ENCODE results near the gene FXYD5. TPM values are rescaled to one million over a fixed set of nuclear protein-coding genes. Genes with fewer than 3 reads are reported as not detected.
A peak's percentile ranks its signal among the peaks of the same experiment; 100 is the strongest.

The FXYD5 gene
- total RNA-seq, 1 donor from 2014 or later, result 144 TPM

DNA sequence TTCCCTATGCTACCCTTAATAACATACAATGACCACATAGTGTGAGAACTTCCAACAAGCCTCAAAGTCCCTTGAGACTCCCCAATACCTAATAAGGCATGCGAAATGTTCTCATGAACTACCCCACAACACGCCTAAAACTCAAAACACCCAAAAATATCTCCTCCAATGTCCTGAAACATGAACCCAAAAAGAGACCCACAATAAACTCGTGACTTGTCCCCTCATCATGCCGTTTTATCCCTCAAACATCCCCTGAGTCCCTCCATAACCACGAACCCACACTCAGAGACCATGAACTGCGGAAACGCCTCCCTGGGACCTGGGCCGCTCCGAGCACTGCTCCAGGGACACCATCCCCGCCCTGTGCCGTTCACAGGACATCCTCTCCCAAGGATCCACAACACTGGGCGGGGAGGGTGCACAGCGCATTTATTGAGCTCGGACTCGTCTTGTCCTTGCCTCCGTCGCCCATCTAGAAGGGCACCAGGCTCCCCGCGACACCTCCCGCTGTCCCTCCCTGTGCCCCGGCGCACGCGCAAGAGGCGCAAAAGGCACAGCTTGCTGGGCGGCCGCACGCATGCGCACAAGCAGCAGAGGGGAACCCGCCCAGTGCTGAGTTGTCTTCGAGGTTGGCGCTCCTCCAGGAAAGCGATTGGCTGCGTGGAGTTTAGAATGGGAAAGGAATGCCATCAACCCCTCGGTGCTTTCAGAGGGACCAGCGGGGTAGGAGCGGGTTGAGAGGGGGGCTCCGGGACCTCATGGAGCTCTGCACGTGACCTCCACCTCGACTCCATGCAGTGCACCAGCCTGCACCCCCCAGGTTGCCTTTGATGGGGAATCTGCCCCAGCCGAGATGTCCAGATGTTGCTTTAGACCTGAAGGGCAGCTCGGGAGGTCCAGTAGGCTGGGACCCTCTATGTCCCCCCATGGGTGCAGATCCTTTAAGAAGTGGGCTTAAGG lies 30.2 kb upstream of the FXYD5 start:
- H3K4me3 ChIP-seq, result peak overlapping the region; percentile 44 to 65
- peak in 1 of 2 donors; percentile 97 for DNase-seq (ENCODE audit: extremely low spot score in 2 of 2)
- H3K4me1 ChIP-seq, result peaks cover 79% of the 10 kb centered on the region
- H3K27me3 ChIP-seq, result no peaks in the 10 kb centered on the region
- H3K27ac ChIP-seq, result peak overlapping the region; percentile 94
- no peaks in the 10 kb centered on the region for H3K36me3 ChIP-seq
- TF ChIP-seq POLR2AphosphoS5 (IDR thresholded peaks at IDR 0.05; ENCODE audit: insufficient read depth in 1 of 2, low read depth in 1 of 2) (peak; percentile 100), POLR2A (IDR thresholded peaks at IDR 0.05) (peak; percentile 46 to 98)
- TF ChIP-seq, protein P1, sequence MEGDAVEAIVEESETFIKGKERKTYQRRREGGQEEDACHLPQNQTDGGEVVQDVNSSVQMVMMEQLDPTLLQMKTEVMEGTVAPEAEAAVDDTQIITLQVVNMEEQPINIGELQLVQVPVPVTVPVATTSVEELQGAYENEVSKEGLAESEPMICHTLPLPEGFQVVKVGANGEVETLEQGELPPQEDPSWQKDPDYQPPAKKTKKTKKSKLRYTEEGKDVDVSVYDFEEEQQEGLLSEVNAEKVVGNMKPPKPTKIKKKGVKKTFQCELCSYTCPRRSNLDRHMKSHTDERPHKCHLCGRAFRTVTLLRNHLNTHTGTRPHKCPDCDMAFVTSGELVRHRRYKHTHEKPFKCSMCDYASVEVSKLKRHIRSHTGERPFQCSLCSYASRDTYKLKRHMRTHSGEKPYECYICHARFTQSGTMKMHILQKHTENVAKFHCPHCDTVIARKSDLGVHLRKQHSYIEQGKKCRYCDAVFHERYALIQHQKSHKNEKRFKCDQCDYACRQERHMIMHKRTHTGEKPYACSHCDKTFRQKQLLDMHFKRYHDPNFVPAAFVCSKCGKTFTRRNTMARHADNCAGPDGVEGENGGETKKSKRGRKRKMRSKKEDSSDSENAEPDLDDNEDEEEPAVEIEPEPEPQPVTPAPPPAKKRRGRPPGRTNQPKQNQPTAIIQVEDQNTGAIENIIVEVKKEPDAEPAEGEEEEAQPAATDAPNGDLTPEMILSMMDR (IDR thresholded peaks at IDR 0.05), result no peak
- intact Hi-C loops (cut with DNase I), result no loop called here
- no peaks in the 10 kb centered on the region for H3K9me3 ChIP-seq

DNA sequence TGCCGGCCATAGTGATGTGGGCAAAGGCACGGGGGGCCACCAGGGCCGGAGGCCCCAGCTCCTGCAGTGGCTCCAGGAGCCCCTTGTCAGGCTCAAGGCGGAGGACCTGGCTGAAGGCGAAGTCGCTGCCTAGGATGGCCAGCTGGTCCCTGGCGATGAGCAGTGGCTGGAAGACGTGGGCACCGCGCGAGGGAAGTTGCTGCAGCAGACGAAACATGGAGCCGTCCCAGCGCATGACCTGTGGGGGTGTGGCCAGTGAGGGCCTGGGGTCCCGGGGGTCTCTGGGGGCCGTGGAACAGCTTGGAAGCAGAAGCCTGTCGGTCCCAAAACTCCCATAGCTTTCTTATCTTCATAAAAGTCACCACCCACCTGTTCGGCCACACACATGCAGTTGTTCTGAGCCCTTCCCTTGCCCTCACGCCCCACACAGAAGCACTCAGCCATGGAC lies 29.2 kb upstream of the FXYD5 start:
- Histone ChIP-seq H3K27me3 (no peaks in the 10 kb centered on the region), H3K4me3 (peak overlapping the region in 1 of 2 donors; percentile 44), H3K9me3 (no peaks in the 10 kb centered on the region), H3K36me3 (no peaks in the 10 kb centered on the region), H3K4me1 (peaks cover 72% of the 10 kb centered on the region), H3K27ac (peak overlapping the region; percentile 94)
- intact Hi-C loops (cut with DNase I), result no loop called here
- TF ChIP-seq, protein P1 (IDR thresholded peaks at IDR 0.05), result no peak
- no peak for TF ChIP-seq POLR2A (IDR thresholded peaks at IDR 0.05)
- TF ChIP-seq POLR2AphosphoS5 (IDR thresholded peaks at IDR 0.05; ENCODE audit: insufficient read depth in 1 of 2, low read depth in 1 of 2), result no peak
- no peak for DNase-seq (ENCODE audit: extremely low spot score in 2 of 2)

DNA sequence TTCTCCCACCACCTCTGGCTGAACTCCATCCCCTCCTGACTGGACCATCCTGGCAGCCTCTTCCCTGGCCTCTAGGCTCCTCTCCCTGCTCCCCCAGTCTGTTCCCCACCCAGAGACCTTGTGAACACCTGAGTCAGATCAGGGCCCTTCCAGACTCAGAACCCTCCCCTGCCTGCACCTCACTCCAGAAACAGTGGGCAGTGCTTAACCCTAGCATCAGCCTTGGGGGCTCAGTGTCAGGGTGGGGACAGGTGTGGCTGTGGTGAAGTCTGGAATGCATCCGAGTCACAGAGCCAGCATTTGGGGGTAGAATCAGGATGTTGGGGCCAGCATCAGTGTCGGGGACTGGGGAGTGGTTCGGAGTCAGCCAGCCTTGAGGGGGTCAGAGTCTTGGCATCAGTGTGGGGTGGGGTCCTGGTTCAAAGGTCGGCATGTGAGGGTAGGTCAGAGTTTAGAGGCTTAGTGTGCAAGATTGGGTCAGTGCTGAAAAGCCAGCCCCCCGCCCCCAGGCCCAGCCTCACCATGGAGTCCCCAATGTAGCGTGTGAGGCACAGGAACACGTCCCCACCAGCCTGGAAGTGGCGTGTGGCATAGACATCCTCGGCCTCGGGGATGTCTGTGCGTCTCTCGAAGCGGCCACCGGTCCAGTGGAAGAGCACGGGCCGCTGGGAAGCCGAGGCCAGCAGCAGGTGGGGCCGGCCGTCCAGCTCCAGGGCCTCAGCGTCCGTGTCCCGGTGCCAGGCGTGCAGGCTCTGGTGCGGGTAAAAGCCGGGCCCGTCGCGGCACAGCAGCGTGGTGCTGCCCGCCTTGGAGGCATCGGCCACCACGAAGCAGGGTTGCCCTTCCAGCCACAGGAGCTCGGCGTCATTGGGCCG lies 28.5 kb upstream of the FXYD5 start:
- H3K4me1 ChIP-seq, result peaks cover 73% of the 10 kb centered on the region
- peak overlapping the region; percentile 94 for H3K27ac ChIP-seq
- no peaks in the 10 kb centered on the region for H3K9me3 ChIP-seq
- H3K36me3 ChIP-seq, result no peaks in the 10 kb centered on the region
- no peak for TF ChIP-seq POLR2A (IDR thresholded peaks at IDR 0.05)
- TF ChIP-seq, protein P1 (IDR thresholded peaks at IDR 0.05), result no peak
- no peak for TF ChIP-seq POLR2AphosphoS5 (IDR thresholded peaks at IDR 0.05; ENCODE audit: insufficient read depth in 1 of 2, low read depth in 1 of 2)
- H3K27me3 ChIP-seq, result no peaks in the 10 kb centered on the region
- DNase-seq (ENCODE audit: extremely low spot score in 2 of 2), result no peak
- intact Hi-C loops (cut with DNase I), result no loop called here
- H3K4me3 ChIP-seq, result peak overlapping the region in 1 of 2 donors; percentile 6

DNA sequence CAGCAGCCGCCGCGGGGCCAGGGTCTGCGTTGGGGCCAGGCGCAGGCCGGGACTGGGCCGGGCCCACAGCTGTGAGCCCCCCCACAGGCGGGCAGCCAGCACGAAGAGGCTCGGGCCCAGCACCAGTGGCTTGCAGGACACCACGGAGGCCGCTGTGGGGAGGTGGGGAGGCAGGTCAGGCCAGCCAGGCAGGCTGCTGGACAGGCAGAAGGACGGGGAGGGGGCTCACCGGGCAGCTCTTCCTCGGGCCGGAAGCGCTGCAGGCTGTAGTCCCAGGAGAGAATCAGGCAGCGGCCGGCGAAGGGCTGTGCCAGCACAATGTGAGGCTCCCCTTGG lies 27.9 kb upstream of the FXYD5 start:
- peak overlapping the region in 1 of 2 donors; percentile 6 for H3K4me3 ChIP-seq
- no peaks in the 10 kb centered on the region for H3K27me3 ChIP-seq
- H3K4me1 ChIP-seq, result peaks cover 73% of the 10 kb centered on the region
- DNase-seq (ENCODE audit: extremely low spot score in 2 of 2), result no peak
- H3K27ac ChIP-seq, result peak overlapping the region; percentile 94
- no peaks in the 10 kb centered on the region for H3K9me3 ChIP-seq
- TF ChIP-seq, protein P1 (IDR thresholded peaks at IDR 0.05), result no peak
- TF ChIP-seq POLR2AphosphoS5 (IDR thresholded peaks at IDR 0.05; ENCODE audit: insufficient read depth in 1 of 2, low read depth in 1 of 2) (no peak), POLR2A (IDR thresholded peaks at IDR 0.05) (no peak)
- no peaks in the 10 kb centered on the region for H3K36me3 ChIP-seq
- intact Hi-C loops (cut with DNase I), result no loop called here
